ENCODE results near the gene UCHL1. TPM values are rescaled to one million over a fixed set of nuclear protein-coding genes. Genes with fewer than 3 reads are reported as not detected.

UCHL1 gene
- polyA plus RNA-seq, 1 donor from 2014 or later, result 5,099 TPM

GRCh38 chr4:41301137-41301536 lies 44.4 kb downstream of the UCHL1 start:
- no peaks in the 10 kb centered on the region for H3K36me3 ChIP-seq (ENCODE audit: insufficient read depth, low read length)
- H4K20me1 ChIP-seq (ENCODE audit: insufficient read depth), result no peaks in the 10 kb centered on the region
- no peak overlapping the region for H3K27ac ChIP-seq (ENCODE audit: low read length)
- H2AFZ ChIP-seq (ENCODE audit: low read depth, low read length), result no peak overlapping the region
- no peaks in the 10 kb centered on the region for H3F3A ChIP-seq (ENCODE audit: insufficient read depth, low read length, poor library complexity, severe bottlenecking)
- no peak overlapping the region for H3K4me2 ChIP-seq (ENCODE audit: low read length)
- H3K27me3 ChIP-seq (ENCODE audit: insufficient read depth, low read depth, low read length), result no peaks in the 10 kb centered on the region
- H3K4me3 ChIP-seq (ENCODE audit: low read length), result no peak overlapping the region
- no peak overlapping the region for H3K9ac ChIP-seq (ENCODE audit: low read length)
- H3K79me2 ChIP-seq (replicated peaks; ENCODE audit: insufficient read depth, low read length), result no peaks in the 10 kb centered on the region
- TF ChIP-seq EZH2 (IDR thresholded peaks at IDR 0.05; ENCODE audit: borderline replicate concordance, insufficient read depth, low read length, poor library complexity, severe bottlenecking), result no peak
- no peak for TF ChIP-seq TAF1 (IDR thresholded peaks at IDR 0.05; ENCODE audit: low read depth)
- TF ChIP-seq EP300 (conservative IDR thresholded peaks at IDR 0.05; ENCODE audit: poor library complexity, severe bottlenecking), result no peak
- TF ChIP-seq REST (IDR thresholded peaks at IDR 0.05; ENCODE audit: borderline replicate concordance), result no peak
- no peak for TF ChIP-seq CTCF (IDR thresholded peaks at IDR 0.05; ENCODE audit: poor library complexity, severe bottlenecking)
- TF ChIP-seq SMC3 (conservative IDR thresholded peaks at IDR 0.05; ENCODE audit: poor library complexity), result no peak
- TF ChIP-seq POLR2AphosphoS5 (IDR thresholded peaks at IDR 0.05), result no peak
- no peak for TF ChIP-seq MXI1 (conservative IDR thresholded peaks at IDR 0.05; ENCODE audit: poor library complexity, severe bottlenecking)
- TF ChIP-seq RAD21 (conservative IDR thresholded peaks at IDR 0.05), result no peak
- H3K9me3 ChIP-seq (ENCODE audit: low read length), result no peaks in the 10 kb centered on the region
- H3K9me2 ChIP-seq (ENCODE audit: insufficient read depth, low read length), result no peaks in the 10 kb centered on the region

GRCh38 chr4:41303372-41304118 lies 46.8 kb downstream of the UCHL1 start:
- Histone ChIP-seq H4K20me1 (ENCODE audit: insufficient read depth) (no peaks in the 10 kb centered on the region), H3F3A (ENCODE audit: insufficient read depth, low read length, poor library complexity, severe bottlenecking) (no peaks in the 10 kb centered on the region), H3K27me3 (ENCODE audit: insufficient read depth, low read depth, low read length) (no peaks in the 10 kb centered on the region), H3K4me2 (ENCODE audit: low read length) (no peak overlapping the region), H3K9me2 (ENCODE audit: insufficient read depth, low read length) (no peaks in the 10 kb centered on the region), H3K27ac (ENCODE audit: low read length) (no peak overlapping the region), H3K4me3 (ENCODE audit: low read length) (no peak overlapping the region), H3K79me2 (replicated peaks; ENCODE audit: insufficient read depth, low read length) (no peaks in the 10 kb centered on the region), H3K9me3 (ENCODE audit: low read length) (no peaks in the 10 kb centered on the region), H3K9ac (ENCODE audit: low read length) (no peak overlapping the region), H3K36me3 (ENCODE audit: insufficient read depth, low read length) (no peaks in the 10 kb centered on the region), H2AFZ (ENCODE audit: low read depth, low read length) (no peak overlapping the region)
- TF ChIP-seq REST (IDR thresholded peaks at IDR 0.05; ENCODE audit: borderline replicate concordance), result no peak
- no peak for TF ChIP-seq MXI1 (conservative IDR thresholded peaks at IDR 0.05; ENCODE audit: poor library complexity, severe bottlenecking)
- TF ChIP-seq RAD21 (conservative IDR thresholded peaks at IDR 0.05), result no peak
- TF ChIP-seq EZH2 (IDR thresholded peaks at IDR 0.05; ENCODE audit: borderline replicate concordance, insufficient read depth, low read length, poor library complexity, severe bottlenecking), result no peak
